A549 treated with CpdA at 1 μM for 4 hours (cell line): ENCODE data around the gene ZAP70. TPM values are rescaled to one million over a fixed set of nuclear protein-coding genes. Genes with fewer than 3 reads are reported as not detected.

Experiments used
- total RNA-seq: library from RNA; stranded (reverse); fragments of 200-300 nt; extraction: Qiagen RNA extraction; gene quantifications from 5 replicates; pipeline ENCODE4 v1.2.3, GENCODE V29; 2022; ENCODE audit warnings: low read depth

Gene ZAP70
- total RNA-seq: 0.06 TPM in 1 of 5 replicates, not detected in the others

GRCh38 chr2:97713296-97714083, at the start of gene ZAP70:
TSS of gene ZAP70 (plus strand) at chr2:97713576. CDS start at chr2:97724037, 10,461 bp downstream.

GRCh38 chr2:97663962-97664635, 49.3 kb upstream of the ZAP70 start, which contains the start of gene ACTR1B:
TSS of gene ACTR1B (minus strand) at chr2:97664044. CDS start at chr2:97663890, 154 bp downstream.

GRCh38 chr2:97669448-97669847, 43.9 kb upstream of the ZAP70 start, which contains the start of gene C2orf92:
TSS of gene C2orf92 (plus strand) at chr2:97669713. CDS start at chr2:97669789, 76 bp downstream.

Other genes starting within 250 kb of the ZAP70 start
- gene ANKRD36B, start 123.7 kb upstream of the ZAP70 start, total RNA-seq: 3.0 to 6.4 TPM (median 4.9 TPM) in 5 replicates
- gene COX5B, start 67.5 kb upstream of the ZAP70 start, total RNA-seq: 271 to 332 TPM (median 301 TPM) in 5 replicates
- 30.3 to 44.5 TPM (median 39.2 TPM) in 5 replicates for gene ACTR1B, start 49.5 kb upstream of the ZAP70 start, total RNA-seq
- gene C2orf92, start 43.9 kb upstream of the ZAP70 start, total RNA-seq: 0.35 to 1.6 TPM (median 0.71 TPM) in 5 replicates